RWPE2 (cell line): ENCODE measurements around the gene GHDC.

Source experiments
- ATAC-seq: fragments of 200-7000 bp; cut with Tn5 transposase; 3 replicates; pipeline ENCODE4 v1.9.1; 2021; ENCODE audit warnings: low read depth
- DNase-seq: peaks from one replicate; pipeline ENCODE4 v3.0.0-alpha.2; 2020; ENCODE audit warnings: low spot score
- H3K27ac ChIP-seq: fragments of 450-650 bp; 2 replicates; pipeline ENCODE4 v1.5.1; 2017; ENCODE audit warnings: mild to moderate bottlenecking; ENCODE audit not compliant: poor library complexity, severe bottlenecking
- H3K27me3 ChIP-seq: fragments of 250-450 bp; sonication (Bioruptor Pico); 2 replicates; pipeline ENCODE4 v1.5.1; 2021; ENCODE audit warnings: mild to moderate bottlenecking, moderate library complexity; ENCODE audit not compliant: insufficient read depth, poor library complexity, severe bottlenecking
- H3K36me3 ChIP-seq: fragments of 250-450 bp; sonication (Bioruptor Pico); 2 replicates; pipeline ENCODE4 v1.5.1; 2020; ENCODE audit warnings: low read depth, mild to moderate bottlenecking, moderate library complexity
- H3K4me1 ChIP-seq: fragments of 250-450 bp; sonication (Bioruptor Pico); 2 replicates; pipeline ENCODE4 v1.5.1; 2021; ENCODE audit warnings: mild to moderate bottlenecking, moderate library complexity; ENCODE audit not compliant: insufficient read depth, poor library complexity, severe bottlenecking
- H3K4me3 ChIP-seq: fragments of 250-450 bp; sonication (Bioruptor Pico); 2 replicates; pipeline ENCODE4 v1.5.1; 2021; ENCODE audit warnings: mild to moderate bottlenecking, moderate library complexity; ENCODE audit not compliant: severe bottlenecking
- H3K9me3 ChIP-seq: fragments of 250-450 bp; sonication (Bioruptor Pico); 2 replicates; pipeline ENCODE4 v1.5.1; 2021; ENCODE audit warnings: mild to moderate bottlenecking, moderate library complexity; ENCODE audit not compliant: severe bottlenecking
- CTCF ChIP-seq: fragments of 450-650 bp; IDR thresholded peaks from one replicate; pipeline ENCODE4 v1.5.1; 2017; ENCODE audit warnings: mild to moderate bottlenecking, moderate library complexity; ENCODE audit not compliant: poor library complexity, severe bottlenecking

The GHDC gene

GRCh38 chr17:42197564-42198156 lies 3.4 kb upstream of the GHDC start:
- Histone ChIP-seq H3K27me3 (no peaks in the 10 kb centered on the region), H3K4me3 (no peak overlapping the region), H3K27ac (no peak overlapping the region), H3K9me3 (no peaks in the 10 kb centered on the region), H3K36me3 (peaks cover 3% of the 10 kb centered on the region; the same call in 1 of the 2 replicates), H3K4me1 (no peaks in the 10 kb centered on the region)
- no peak for TF ChIP-seq CTCF
- no peak for DNase-seq
- no peak for ATAC-seq

- no peaks in the 10 kb centered on the region for H3K27me3 ChIP-seq
- no peak for TF ChIP-seq CTCF
- no peaks in the 10 kb centered on the region for H3K4me1 ChIP-seq
- no peaks in the 10 kb centered on the region for H3K36me3 ChIP-seq
- peak overlapping the region; percentile 46 for H3K4me3 ChIP-seq
- no peak overlapping the region for H3K27ac ChIP-seq
- H3K9me3 ChIP-seq = no peaks in the 10 kb centered on the region
- DNase-seq (no peak), ATAC-seq (no peak)
Measured at GRCh38 chr17:42193216-42193968, 902 bp downstream of the GHDC start.

- H3K27me3 ChIP-seq = no peaks in the 10 kb centered on the region
- H3K36me3 ChIP-seq = no peaks in the 10 kb centered on the region
- no peak overlapping the region for H3K27ac ChIP-seq
- no peaks in the 10 kb centered on the region for H3K9me3 ChIP-seq
- DNase-seq (no peak), ATAC-seq (no peak)
- no peaks in the 10 kb centered on the region for H3K4me1 ChIP-seq
- TF ChIP-seq CTCF = no peak
- H3K4me3 ChIP-seq = no peak overlapping the region
Measured at GRCh38 chr17:42192189-42193126, 1.8 kb downstream of the GHDC start.

- no peak overlapping the region for H3K27ac ChIP-seq
- no peak overlapping the region for H3K4me3 ChIP-seq
- ATAC-seq (no peak), DNase-seq (no peak)
- no peaks in the 10 kb centered on the region for H3K27me3 ChIP-seq
- no peaks in the 10 kb centered on the region for H3K36me3 ChIP-seq
- no peaks in the 10 kb centered on the region for H3K4me1 ChIP-seq
- no peak for TF ChIP-seq CTCF
- no peaks in the 10 kb centered on the region for H3K9me3 ChIP-seq
Measured at GRCh38 chr17:42191275-42191608, 3.1 kb downstream of the GHDC start.
